ENCODE data around the gene EEF1AKMT2. TPM values are rescaled to one million over a fixed set of nuclear protein-coding genes. Genes with fewer than 3 reads are reported as not detected.
"Not testable (repeated sequence)": the region's sequence is repeated elsewhere in the genome, so short reads cannot be mapped to it uniquely, and the experiment has no call there.

The EEF1AKMT2 gene
- total and polyA plus RNA-seq, 2 donors from 2014 or later: 18.0 to 20.5 TPM

- no peaks in the 10 kb centered on the region for H3K9me3 ChIP-seq (ENCODE audit: control insufficient read depth in 2 of 3, insufficient read depth in 1 of 3, low read length in 3 of 3)
- intact Hi-C loops (cut with DNase I): loop anchor here (10.0 kb wide), 1 partner anchor 212 kb away; no protein-coding TSS in a partner anchor
- FAIRE-seq (no peak), DNase-seq (no peak)
- no peak for TF ChIP-seq CTCF (IDR thresholded peaks at IDR 0.05; ENCODE audit: borderline replicate concordance, extremely low read depth, insufficient read depth)
- H3K4me1 ChIP-seq (ENCODE audit: control insufficient read depth in 2 of 3, insufficient read depth in 2 of 3, low read depth in 1 of 3, low read length in 3 of 3): peaks cover 7 to 12% (median 10%) of the 10 kb centered on the region in 3 donors
- no peaks in the 10 kb centered on the region for H3K27me3 ChIP-seq (ENCODE audit: control insufficient read depth, insufficient read depth, low read length)
- H3K36me3 ChIP-seq (ENCODE audit: control insufficient read depth in 2 of 3, insufficient read depth in 3 of 3, low read length in 3 of 3): peaks cover 0 to 4% (median 0%) of the 10 kb centered on the region in 3 donors
- H3K4me3 ChIP-seq (ENCODE audit: low read length in 3 of 3): no peak overlapping the region
- H3K27ac ChIP-seq (ENCODE audit: low read depth in 2 of 2, low read length in 2 of 2): no peak overlapping the region
- H3K9ac ChIP-seq (ENCODE audit: low read length in 3 of 3): no peak overlapping the region
These were observed 44.7 kb downstream of the EEF1AKMT2 start for GRCh38 chr10:124746992-124747391.

GRCh38 chr10:124746447-124746846 lies 45.2 kb downstream of the EEF1AKMT2 start:
- intact Hi-C loops (cut with DNase I): loop anchor here (10.0 kb wide), 1 partner anchor 212 kb away; no protein-coding TSS in a partner anchor
- not testable (repeated sequence) for H3K36me3 ChIP-seq (ENCODE audit: control insufficient read depth in 2 of 3, insufficient read depth in 3 of 3, low read length in 3 of 3); H3K4me3 ChIP-seq (ENCODE audit: low read length in 3 of 3); DNase-seq; FAIRE-seq; H3K9me3 ChIP-seq (ENCODE audit: control insufficient read depth in 2 of 3, insufficient read depth in 1 of 3, low read length in 3 of 3); H3K27ac ChIP-seq (ENCODE audit: low read depth in 2 of 2, low read length in 2 of 2); H3K9ac ChIP-seq (ENCODE audit: low read length in 3 of 3); H3K27me3 ChIP-seq (ENCODE audit: control insufficient read depth, insufficient read depth, low read length)
- H3K4me1 ChIP-seq (ENCODE audit: control insufficient read depth in 2 of 3, insufficient read depth in 2 of 3, low read depth in 1 of 3, low read length in 3 of 3): peaks cover 12 to 13% (median 12%) of the 10 kb centered on the region in 3 donors

- H3K27ac ChIP-seq (ENCODE audit: low read depth in 2 of 2, low read length in 2 of 2): no peak overlapping the region
- peaks cover 16 to 20% (median 18%) of the 10 kb centered on the region in 3 donors for H3K4me1 ChIP-seq (ENCODE audit: control insufficient read depth in 2 of 3, insufficient read depth in 2 of 3, low read depth in 1 of 3, low read length in 3 of 3)
- intact Hi-C loops (cut with DNase I): loop anchor here (10.0 kb wide), 1 partner anchor 211 kb away; no protein-coding TSS in a partner anchor
- no peak overlapping the region for H3K4me3 ChIP-seq (ENCODE audit: low read length in 3 of 3)
- H3K9ac ChIP-seq (ENCODE audit: low read length in 3 of 3): no peak overlapping the region
- FAIRE-seq: peak; percentile 57
- DNase-seq: peak in 2 of 5 donors; percentile 88
- H3K27me3 ChIP-seq (ENCODE audit: control insufficient read depth, insufficient read depth, low read length): no peaks in the 10 kb centered on the region
- H3K36me3 ChIP-seq (ENCODE audit: control insufficient read depth in 2 of 3, insufficient read depth in 3 of 3, low read length in 3 of 3): peaks cover 0 to 4% (median 0%) of the 10 kb centered on the region in 3 donors
- TF ChIP-seq CTCF (IDR thresholded peaks at IDR 0.05; ENCODE audit: borderline replicate concordance, extremely low read depth, insufficient read depth): peak; percentile 52
- no peaks in the 10 kb centered on the region for H3K9me3 ChIP-seq (ENCODE audit: control insufficient read depth in 2 of 3, insufficient read depth in 1 of 3, low read length in 3 of 3)
These were observed 46.0 kb downstream of the EEF1AKMT2 start for GRCh38 chr10:124745673-124746072.

GRCh38 chr10:124745252-124745651 lies 46.4 kb downstream of the EEF1AKMT2 start:
- intact Hi-C loops (cut with DNase I): loop anchor here (10.0 kb wide), 1 partner anchor 210 kb away; no protein-coding TSS in a partner anchor
- H3K27me3 ChIP-seq (ENCODE audit: control insufficient read depth, insufficient read depth, low read length): no peaks in the 10 kb centered on the region
- H3K9me3 ChIP-seq (ENCODE audit: control insufficient read depth in 2 of 3, insufficient read depth in 1 of 3, low read length in 3 of 3): no peaks in the 10 kb centered on the region
- peaks cover 0 to 4% (median 0%) of the 10 kb centered on the region in 3 donors for H3K36me3 ChIP-seq (ENCODE audit: control insufficient read depth in 2 of 3, insufficient read depth in 3 of 3, low read length in 3 of 3)
- no peak for TF ChIP-seq CTCF (IDR thresholded peaks at IDR 0.05; ENCODE audit: borderline replicate concordance, extremely low read depth, insufficient read depth)
- peak overlapping the region in 1 of 2 donors; percentile 8 for H3K27ac ChIP-seq (ENCODE audit: low read depth in 2 of 2, low read length in 2 of 2)
- DNase-seq (no peak), FAIRE-seq (no peak)
- peaks cover 16 to 24% (median 22%) of the 10 kb centered on the region in 3 donors for H3K4me1 ChIP-seq (ENCODE audit: control insufficient read depth in 2 of 3, insufficient read depth in 2 of 3, low read depth in 1 of 3, low read length in 3 of 3)
- no peak overlapping the region for H3K4me3 ChIP-seq (ENCODE audit: low read length in 3 of 3)
- H3K9ac ChIP-seq (ENCODE audit: low read length in 3 of 3): peak overlapping the region in 1 of 3 donors; percentile 47

All from kidney (tissue), 14 donors.